ENCODE results near the gene CD7.

- TF ChIP-seq CTCF (IDR thresholded peaks at IDR 0.05; ENCODE audit: extremely low read depth in 1 of 2, insufficient read depth in 1 of 2, low read depth in 1 of 2, low read length in 2 of 2) (no peak), POLR2AphosphoS5 (IDR thresholded peaks at IDR 0.05; ENCODE audit: insufficient read depth, low read depth, low read length) (no peak), EZH2 (IDR thresholded peaks at IDR 0.05; ENCODE audit: borderline replicate concordance, low read depth, low read length, severe bottlenecking) (no peak), POLR2A (IDR thresholded peaks at IDR 0.05; ENCODE audit: low read depth, low read length) (no peak), JUN (IDR thresholded peaks at IDR 0.05; ENCODE audit: borderline replicate concordance, insufficient read depth, insufficient read length, low read depth) (no peak), MYC (IDR thresholded peaks at IDR 0.05; ENCODE audit: low read depth, low read length) (no peak)
These were observed 48.3 kb upstream of the CD7 start for GRCh38 chr17:82365606-82366295.

Data from endothelial cell of umbilical vein (primary cell).